ENCODE data around the gene EIF5A.

Gene EIF5A

GRCh38 chr17:7355573-7355972 lies 48.1 kb downstream of the EIF5A start:
- TF ChIP-seq CTCF (IDR thresholded peaks at IDR 0.05; ENCODE audit: insufficient read depth, missing control alignments) = no peak
- DNase-seq (ENCODE audit: insufficient read length, low spot score) = no peak
- no peak for FAIRE-seq

GRCh38 chr17:7356072-7356549 lies 48.7 kb downstream of the EIF5A start:
- FAIRE-seq = no peak
- DNase-seq (ENCODE audit: insufficient read length, low spot score) = peak; percentile 89
- TF ChIP-seq CTCF (IDR thresholded peaks at IDR 0.05; ENCODE audit: insufficient read depth, missing control alignments) = peak; percentile 48

- FAIRE-seq = no peak
- no peak for DNase-seq (ENCODE audit: insufficient read length, low spot score)
- TF ChIP-seq CTCF (IDR thresholded peaks at IDR 0.05; ENCODE audit: insufficient read depth, missing control alignments) = no peak
Observed at GRCh38 chr17:7356756-7357155, 49.3 kb downstream of the EIF5A start.

GRCh38 chr17:7357381-7357780 lies 50.0 kb downstream of the EIF5A start:
- FAIRE-seq = no peak
- TF ChIP-seq CTCF (IDR thresholded peaks at IDR 0.05; ENCODE audit: insufficient read depth, missing control alignments) = no peak

GRCh38 chr17:7361906-7362305 lies 54.5 kb downstream of the EIF5A start:
- DNase-seq (ENCODE audit: insufficient read length, low spot score) = no peak
- TF ChIP-seq CTCF (IDR thresholded peaks at IDR 0.05; ENCODE audit: insufficient read depth, missing control alignments) = no peak
- FAIRE-seq = no peak

More at GRCh38 chr17:7357381-7357780, 50.0 kb downstream of the EIF5A start:
- DNase-seq (ENCODE audit: insufficient read length, low spot score) = no peak
